ENCODE results near the gene ALDH18A1. TPM values are rescaled to one million over a fixed set of nuclear protein-coding genes. Genes with fewer than 3 reads are reported as not detected.

The ALDH18A1 gene
- total RNA-seq (10 to 100 TPM in 9 of 10 donors, 1 to 10 TPM in 1; 7.6 to 19.5 (median 13.9) TPM), polyA plus RNA-seq (1 to 10 TPM; 5.9 to 8.8 TPM)
- long read RNA-seq, donor 1, transcript ALDH18A1-202 (18 exons, 3,359 nt), result major isoform, 11 of 16 reads
- long read RNA-seq, donor 1, partial matches to known transcripts, result 1 of 16 reads
- long read RNA-seq, donor 1, other reads (novel, unspliced or antisense), result 4 of 16 reads
- long read RNA-seq, donor 2, transcript ALDH18A1-202 (18 exons, 3,359 nt), result major isoform, 6 of 12 reads
- long read RNA-seq, donor 2, partial matches to known transcripts, result 3 of 12 reads
- long read RNA-seq, donor 2, other reads (novel, unspliced or antisense), result 1 of 12 reads
- long read RNA-seq, donor 3, transcript ALDH18A1-202 (18 exons, 3,359 nt), result major isoform, 30 of 59 reads
- long read RNA-seq, donor 3, partial matches to known transcripts, result 17 of 59 reads
- long read RNA-seq, donor 3, other reads (novel, unspliced or antisense), result 9 of 59 reads

DNA sequence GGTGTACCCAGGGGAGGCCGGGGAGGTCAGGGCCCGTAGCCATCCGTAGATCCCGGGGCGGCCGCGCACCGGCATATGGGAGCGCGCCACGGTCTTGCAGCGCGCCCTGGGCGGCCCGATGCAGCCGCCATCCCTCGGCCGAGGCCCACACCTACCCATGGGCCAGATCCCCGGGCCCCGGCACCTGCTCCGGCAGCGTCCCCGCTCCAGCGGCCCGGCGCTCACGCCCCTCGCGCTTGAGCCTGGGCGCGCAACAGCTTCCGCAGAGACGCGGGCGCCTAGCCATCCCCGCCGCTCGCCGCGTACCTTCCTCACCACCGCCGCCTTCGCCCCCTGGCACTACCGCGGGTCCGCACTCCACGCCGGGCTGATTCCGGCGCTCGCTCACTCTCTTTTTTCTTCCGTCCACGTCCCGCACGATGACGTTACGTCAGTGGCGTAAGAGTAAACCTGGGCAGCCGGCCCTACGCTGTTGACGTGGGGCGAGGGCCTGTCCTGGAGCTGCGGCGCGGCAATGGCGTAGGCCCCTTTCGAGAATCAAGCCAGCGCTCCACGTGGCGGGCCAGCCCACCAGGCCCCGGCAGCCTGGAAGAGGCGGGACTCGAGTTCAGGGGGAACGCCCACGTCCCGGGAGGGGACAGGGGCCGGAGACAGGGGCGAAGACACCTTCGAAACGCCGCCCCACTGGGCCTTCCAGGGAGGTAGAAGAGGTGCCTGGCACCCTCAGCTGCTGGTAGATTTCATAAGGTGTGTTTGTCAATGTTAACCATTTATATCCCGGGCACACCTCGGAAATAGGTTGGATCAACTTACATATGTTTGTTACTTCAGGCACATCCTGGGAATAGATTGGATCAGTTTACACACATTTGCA is at the start of gene ALDH18A1:
Gene ALDH18A1, minus strand, starts transcription at position 421 of the 874 bp plus-strand sequence. CDS start 3,334 bp downstream, outside the sequence.
- intact Hi-C loops (cut with DNase I), result no loop called here
- DNase-seq (peak; percentile 92 to 94), ATAC-seq (peak; percentile 96 to 98 (median 96))
- WGBS, 2 donors, result 0% methylated on average over 64 to 83 of the region's 83 CpGs
- Histone ChIP-seq H3K27me3 (no peaks in the 10 kb centered on the region), H3K36me3 (peaks cover 0 to 19% (median 9%) of the 10 kb centered on the region in 9 donors), H3K9me3 (peaks cover 0 to 4% (median 0%) of the 10 kb centered on the region in 11 donors), H3K27ac (peak within 1 kb of the TSS in 8 of 10 donors; percentile 10 to 81 (median 63)), H3K4me3 (peak within 1 kb of the TSS; percentile 58 to 100 (median 82)), H3K4me1 (peaks cover 0 to 21% (median 10%) of the 10 kb centered on the region in 9 donors)
- TF ChIP-seq, protein P1, sequence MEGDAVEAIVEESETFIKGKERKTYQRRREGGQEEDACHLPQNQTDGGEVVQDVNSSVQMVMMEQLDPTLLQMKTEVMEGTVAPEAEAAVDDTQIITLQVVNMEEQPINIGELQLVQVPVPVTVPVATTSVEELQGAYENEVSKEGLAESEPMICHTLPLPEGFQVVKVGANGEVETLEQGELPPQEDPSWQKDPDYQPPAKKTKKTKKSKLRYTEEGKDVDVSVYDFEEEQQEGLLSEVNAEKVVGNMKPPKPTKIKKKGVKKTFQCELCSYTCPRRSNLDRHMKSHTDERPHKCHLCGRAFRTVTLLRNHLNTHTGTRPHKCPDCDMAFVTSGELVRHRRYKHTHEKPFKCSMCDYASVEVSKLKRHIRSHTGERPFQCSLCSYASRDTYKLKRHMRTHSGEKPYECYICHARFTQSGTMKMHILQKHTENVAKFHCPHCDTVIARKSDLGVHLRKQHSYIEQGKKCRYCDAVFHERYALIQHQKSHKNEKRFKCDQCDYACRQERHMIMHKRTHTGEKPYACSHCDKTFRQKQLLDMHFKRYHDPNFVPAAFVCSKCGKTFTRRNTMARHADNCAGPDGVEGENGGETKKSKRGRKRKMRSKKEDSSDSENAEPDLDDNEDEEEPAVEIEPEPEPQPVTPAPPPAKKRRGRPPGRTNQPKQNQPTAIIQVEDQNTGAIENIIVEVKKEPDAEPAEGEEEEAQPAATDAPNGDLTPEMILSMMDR (IDR thresholded peaks at IDR 0.05), result no peak

DNA sequence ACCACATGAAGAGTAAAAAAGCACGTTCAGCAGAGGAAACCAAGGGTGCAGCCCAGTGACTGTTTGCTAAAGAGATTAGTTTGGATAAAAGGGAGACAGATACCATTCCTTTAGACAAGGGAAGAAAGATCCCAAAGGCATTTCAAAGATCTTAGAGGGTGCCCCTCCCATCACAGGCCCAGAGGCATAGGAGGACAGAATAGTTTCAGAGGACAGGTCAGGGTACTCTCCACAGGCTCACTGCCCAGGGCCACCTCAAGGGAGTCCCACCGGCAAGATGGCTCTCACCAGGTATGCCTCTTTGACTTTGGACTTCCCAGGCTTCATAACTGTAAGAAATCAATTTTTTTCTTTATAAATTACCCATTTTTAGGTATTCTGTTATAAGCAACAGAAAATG is 41.9 kb upstream of the ALDH18A1 start:
- DNase-seq (no peak), ATAC-seq (no peak)
- intact Hi-C loops (cut with DNase I), result loop anchor here in 2 of 10 donors (5.0 to 10.0 kb wide), 2 partner anchors 149 to 346 kb away; partner anchors contain the start of gene CCNJ (in 1 of the 2)
- TF ChIP-seq, protein P1 (IDR thresholded peaks at IDR 0.05), result no peak
- no peaks in the 10 kb centered on the region for H3K9me3 ChIP-seq
- H3K4me3 ChIP-seq, result no peak overlapping the region
- H3K27ac ChIP-seq, result peak overlapping the region in 1 of 10 donors; percentile 72
- H3K36me3 ChIP-seq, result no peaks in the 10 kb centered on the region
- H3K27me3 ChIP-seq, result no peaks in the 10 kb centered on the region
- 44 to 46% methylated on average over 2 of the region's 2 CpGs for WGBS, 2 donors
- peaks cover 0 to 28% (median 0%) of the 10 kb centered on the region in 9 donors for H3K4me1 ChIP-seq

DNA sequence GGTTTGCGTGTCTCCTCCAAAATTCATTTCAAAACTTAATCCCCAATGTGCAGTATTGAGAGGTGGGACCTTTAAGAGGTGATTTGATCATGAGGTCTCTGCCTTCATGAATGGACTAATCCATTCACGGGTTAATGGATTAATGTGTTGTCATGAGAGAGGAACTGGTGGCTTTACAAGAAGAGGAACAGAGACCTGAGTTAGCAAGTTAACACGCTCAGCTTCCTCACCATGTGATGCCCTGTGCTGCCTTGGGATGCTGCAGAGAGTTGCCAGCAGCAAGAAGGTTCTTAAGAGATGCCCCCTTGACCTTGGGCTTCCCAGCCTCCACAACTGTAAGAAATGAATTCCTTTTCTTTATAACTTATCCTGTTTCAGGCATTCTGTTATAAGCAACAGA is 40.9 kb upstream of the ALDH18A1 start:
- ATAC-seq, result no peak
- peak in 1 of 2 donors; percentile 16 for DNase-seq
- intact Hi-C loops (cut with DNase I), result loop anchor here in 2 of 10 donors (5.0 to 10.0 kb wide), 2 partner anchors 150 to 347 kb away; partner anchors contain the start of gene CCNJ (in 1 of the 2)

More for the DNA sequence above, 40.9 kb upstream of the ALDH18A1 start:
- 81 to 84% methylated on average over 3 of the region's 3 CpGs for WGBS, 2 donors
- no peaks in the 10 kb centered on the region for H3K27me3 ChIP-seq
- TF ChIP-seq, protein P1 (IDR thresholded peaks at IDR 0.05), result no peak
- H3K4me3 ChIP-seq, result no peak overlapping the region
- H3K4me1 ChIP-seq, result peaks cover 6 to 36% (median 9%) of the 10 kb centered on the region in 9 donors
- H3K36me3 ChIP-seq, result peaks cover 0 to 2% (median 0%) of the 10 kb centered on the region in 9 donors
- no peaks in the 10 kb centered on the region for H3K9me3 ChIP-seq
- peak overlapping the region in 1 of 10 donors; percentile 72 for H3K27ac ChIP-seq
